IPS-18c (cell line): ENCODE data around the gene ECE1.

Experiments
- H3K4me3 ChIP-seq: 2 replicates; pipeline ENCODE4 v1.7.0; 2013; ENCODE audit warnings: low read depth, mild to moderate bottlenecking, low read length, moderate library complexity; ENCODE audit not compliant: insufficient read depth
- H3K9me3 ChIP-seq: one replicate; pipeline ENCODE4 v1.6.1; 2013; ENCODE audit warnings: mild to moderate bottlenecking, low read length, moderate library complexity; ENCODE audit not compliant: control insufficient read depth, insufficient read depth

Gene ECE1

GRCh38 chr1:21314743-21315396 is 24.6 kb upstream of the ECE1 start:
- H3K9me3 ChIP-seq, result peaks cover 2% of the 10 kb centered on the region
- H3K4me3 ChIP-seq, result no peak overlapping the region

GRCh38 chr1:21313886-21314721 is 23.8 kb upstream of the ECE1 start:
- peaks cover 2% of the 10 kb centered on the region for H3K9me3 ChIP-seq
- no peak overlapping the region for H3K4me3 ChIP-seq

- H3K4me3 ChIP-seq, result no peak overlapping the region
- peaks cover 2% of the 10 kb centered on the region for H3K9me3 ChIP-seq
Observed at GRCh38 chr1:21313203-21313885, 23.1 kb upstream of the ECE1 start.

- Histone ChIP-seq H3K9me3 (no peaks in the 10 kb centered on the region), H3K4me3 (no peak overlapping the region)
Observed at GRCh38 chr1:21312407-21312992, 22.2 kb upstream of the ECE1 start.

GRCh38 chr1:21311016-21311415 is 20.8 kb upstream of the ECE1 start:
- Histone ChIP-seq H3K4me3 (no peak overlapping the region), H3K9me3 (no peaks in the 10 kb centered on the region)

- peaks cover 2% of the 10 kb centered on the region for H3K9me3 ChIP-seq
- H3K4me3 ChIP-seq, result no peak overlapping the region
Observed at GRCh38 chr1:21308847-21309652, 18.8 kb upstream of the ECE1 start.

GRCh38 chr1:21308330-21308729 is 18.1 kb upstream of the ECE1 start:
- no peak overlapping the region for H3K4me3 ChIP-seq
- peaks cover 2% of the 10 kb centered on the region for H3K9me3 ChIP-seq

- Histone ChIP-seq H3K9me3 (peaks cover 2% of the 10 kb centered on the region), H3K4me3 (no peak overlapping the region)
Observed at GRCh38 chr1:21307663-21308305, 17.5 kb upstream of the ECE1 start.

- Histone ChIP-seq H3K9me3 (peaks cover 2% of the 10 kb centered on the region), H3K4me3 (no peak overlapping the region)
Observed at GRCh38 chr1:21307210-21307609, 16.9 kb upstream of the ECE1 start.

- no peak overlapping the region for H3K4me3 ChIP-seq
- peaks cover 2% of the 10 kb centered on the region for H3K9me3 ChIP-seq
Observed at GRCh38 chr1:21305900-21306189, 15.6 kb upstream of the ECE1 start.

- peaks cover 2% of the 10 kb centered on the region for H3K9me3 ChIP-seq
- no peak overlapping the region for H3K4me3 ChIP-seq
Observed at GRCh38 chr1:21305155-21305899, 15.1 kb upstream of the ECE1 start.

- peaks cover 2% of the 10 kb centered on the region for H3K9me3 ChIP-seq
- no peak overlapping the region for H3K4me3 ChIP-seq
Observed at GRCh38 chr1:21304488-21304887, 14.2 kb upstream of the ECE1 start.

GRCh38 chr1:21302747-21303715 is 12.8 kb upstream of the ECE1 start:
- Histone ChIP-seq H3K9me3 (peaks cover 2% of the 10 kb centered on the region), H3K4me3 (no peak overlapping the region)

GRCh38 chr1:21301794-21302440 is 11.7 kb upstream of the ECE1 start:
- peaks cover 2% of the 10 kb centered on the region for H3K9me3 ChIP-seq
- H3K4me3 ChIP-seq, result no peak overlapping the region

GRCh38 chr1:21300774-21301173 is 10.5 kb upstream of the ECE1 start:
- no peak overlapping the region for H3K4me3 ChIP-seq
- peaks cover 2% of the 10 kb centered on the region for H3K9me3 ChIP-seq
